DOHH2 (cell line): ENCODE measurements around the gene AKAP13.

Experiments used
- CTCF ChIP-seq: fragments of 200-600 bp; sonication (generic); IDR thresholded peaks from one replicate; pipeline ENCODE4 v1.5.1; 2014; ENCODE audit warnings: antibody characterized with exemption, mild to moderate bottlenecking, low read depth, low read length; ENCODE audit not compliant: poor library complexity, severe bottlenecking
- EZH2phosphoT487 ChIP-seq: fragments of 200-600 bp; sonication (generic); IDR thresholded peaks from 2 replicates; pipeline ENCODE4 v1.6.1; 2017; ENCODE audit warnings: borderline replicate concordance, mild to moderate bottlenecking, antibody characterized with exemption, low read length, moderate library complexity, mixed read lengths

GRCh38 chr15:85757073-85757938 lies 376.9 kb downstream of the AKAP13 start:
- no peak for TF ChIP-seq CTCF
- no peak for TF ChIP-seq EZH2phosphoT487
